HEK293 (cell line): ENCODE data around the gene MSTO1.

Experiments
- CTCF ChIA-PET: fragments of 350-600 bp; formaldehyde crosslinking; extraction: SDS; loops from one replicate; lab custom pipeline; 2021; ENCODE audit warnings: antibody characterized with exemption; lab: Yijun Ruan, JAX
- POLR2A ChIA-PET: fragments of 300-600 bp; formaldehyde crosslinking; extraction: SDS; loops from one replicate; lab custom pipeline; 2020; ENCODE audit warnings: antibody characterized with exemption, inconsistent platforms; lab: Yijun Ruan, JAX
- H3K27ac ChIP-seq: fragments of 200-500 bp; sonication (Bioruptor generic); 2 replicates; pipeline ENCODE4 v1.5.1; 2014; ENCODE audit warnings: low read depth, low read length, control low read depth, inconsistent platforms; ENCODE audit errors: extremely low read depth
- H3K36me3 ChIP-seq, 2 experiments: fragments of 200-500 bp in 1 of 2; sonication (Bioruptor generic) in 1 of 2; 1 replicate in 1 of 2; 2 replicates in 1 of 2; pipeline ENCODE4 v1.5.1; 2014 to 2017; ENCODE audit warnings: inconsistent platforms in 2 of 2, low read length in 2 of 2; ENCODE audit not compliant: control insufficient read depth in 2 of 2, insufficient read depth in 1 of 2
- H3K4me1 ChIP-seq: fragments of 200-500 bp; sonication (Bioruptor generic); 2 replicates; pipeline ENCODE4 v1.5.1; 2014; ENCODE audit warnings: mild to moderate bottlenecking, low read length, inconsistent platforms; ENCODE audit not compliant: control insufficient read depth, insufficient read depth
- H3K4me3 ChIP-seq: 2 replicates; pipeline ENCODE4 v1.5.1; 2011; ENCODE audit warnings: low read depth, mild to moderate bottlenecking, control low read depth, low read length, moderate library complexity
- H3K9me3 ChIP-seq: fragments of 200-500 bp; sonication (Bioruptor generic); 2 replicates; pipeline ENCODE4 v1.5.1; 2014; ENCODE audit warnings: low read depth, low read length, inconsistent platforms; ENCODE audit not compliant: control insufficient read depth, insufficient read depth
- ATF2 ChIP-seq: fragments of 450-650 bp; formaldehyde crosslinking; IDR thresholded peaks from 2 replicates; pipeline ENCODE4 v1.5.1; 2016; ENCODE audit warnings: missing biosample characterization, missing genetic modification characterization, low read depth
- IKZF3 ChIP-seq: fragments of 450-650 bp; IDR thresholded peaks from 2 replicates; pipeline ENCODE4 v1.5.0; 2018; ENCODE audit warnings: missing biosample characterization, mild to moderate bottlenecking, missing genetic modification characterization, moderate library complexity
- KLF8 ChIP-seq: fragments of 450-650 bp; formaldehyde crosslinking; IDR thresholded peaks from 2 replicates; pipeline ENCODE4 v1.5.1; 2016; ENCODE audit warnings: missing biosample characterization, missing genetic modification characterization
- KLF9 ChIP-seq: fragments of 450-650 bp; formaldehyde crosslinking; IDR thresholded peaks from 2 replicates; pipeline ENCODE4 v1.5.1; 2016; ENCODE audit warnings: missing biosample characterization, missing genetic modification characterization, low read depth
- MZF1 ChIP-seq: fragments of 450-650 bp; formaldehyde crosslinking; IDR thresholded peaks from 2 replicates; pipeline ENCODE4 v1.5.1; 2017; ENCODE audit warnings: missing biosample characterization, missing genetic modification characterization, borderline replicate concordance
- SETDB1 ChIP-seq: IDR thresholded peaks from one replicate; pipeline ENCODE4 v1.6.1; 2017; ENCODE audit warnings: mild to moderate bottlenecking, low read length, moderate library complexity, mixed read lengths; ENCODE audit not compliant: insufficient read length
- SP2 ChIP-seq: fragments of 450-650 bp; formaldehyde crosslinking; IDR thresholded peaks from 2 replicates; pipeline ENCODE4 v1.5.1; 2016; ENCODE audit warnings: missing biosample characterization, missing genetic modification characterization
- SP7 ChIP-seq: fragments of 450-650 bp; formaldehyde crosslinking; IDR thresholded peaks from 2 replicates; pipeline ENCODE4 v1.5.1; 2016; ENCODE audit warnings: missing biosample characterization, missing genetic modification characterization
- TRIM28 ChIP-seq: IDR thresholded peaks from 2 replicates; pipeline ENCODE4 v1.6.1; 2011; ENCODE audit warnings: low read length, control low read depth, borderline replicate concordance
- YY1 ChIP-seq: fragments of 450-650 bp; formaldehyde crosslinking; IDR thresholded peaks from 2 replicates; pipeline ENCODE4 v1.5.1; 2018; ENCODE audit warnings: missing biosample characterization, missing genetic modification characterization
- YY2 ChIP-seq: fragments of 450-650 bp; formaldehyde crosslinking; IDR thresholded peaks from 2 replicates; pipeline ENCODE4 v1.5.1; 2016; ENCODE audit warnings: missing biosample characterization, missing genetic modification characterization
- ZNF10 ChIP-seq: fragments of 450-650 bp; formaldehyde crosslinking; IDR thresholded peaks from 2 replicates; pipeline ENCODE4 v1.5.1; 2017; ENCODE audit warnings: missing biosample characterization, missing genetic modification characterization
- ZNF18 ChIP-seq: fragments of 450-650 bp; formaldehyde crosslinking; IDR thresholded peaks from 2 replicates; pipeline ENCODE4 v1.5.1; 2016; ENCODE audit warnings: missing biosample characterization, missing genetic modification characterization
- ZNF211 ChIP-seq: fragments of 450-650 bp; formaldehyde crosslinking; IDR thresholded peaks from 2 replicates; pipeline ENCODE4 v1.5.1; 2016; ENCODE audit warnings: low read depth, missing biosample characterization, missing genetic modification characterization
- ZNF266 ChIP-seq: fragments of 450-650 bp; formaldehyde crosslinking; IDR thresholded peaks from 2 replicates; pipeline ENCODE4 v1.5.1; 2016; ENCODE audit warnings: missing biosample characterization, missing genetic modification characterization, low read depth
- ZNF280D ChIP-seq: fragments of 450-650 bp; formaldehyde crosslinking; IDR thresholded peaks from 2 replicates; pipeline ENCODE4 v1.5.1; 2016; ENCODE audit warnings: missing biosample characterization, missing genetic modification characterization
- ZNF335 ChIP-seq: fragments of 450-650 bp; formaldehyde crosslinking; conservative IDR thresholded peaks from 2 replicates; pipeline ENCODE4 v1.5.1; 2016; ENCODE audit warnings: missing biosample characterization, missing genetic modification characterization
- ZNF394 ChIP-seq: fragments of 450-650 bp; formaldehyde crosslinking; IDR thresholded peaks from 2 replicates; pipeline ENCODE4 v1.5.1; 2016; ENCODE audit warnings: missing biosample characterization, missing genetic modification characterization, mild to moderate bottlenecking, moderate library complexity, borderline replicate concordance
- ZNF544 ChIP-seq: fragments of 450-650 bp; formaldehyde crosslinking; IDR thresholded peaks from 2 replicates; pipeline ENCODE4 v1.5.0; 2017; ENCODE audit warnings: missing biosample characterization, missing genetic modification characterization
- ZNF654 ChIP-seq: fragments of 450-650 bp; formaldehyde crosslinking; IDR thresholded peaks from 2 replicates; pipeline ENCODE4 v1.5.1; 2016; ENCODE audit warnings: low read depth, missing biosample characterization, missing genetic modification characterization
- ZNF747 ChIP-seq: fragments of 450-650 bp; formaldehyde crosslinking; IDR thresholded peaks from 2 replicates; pipeline ENCODE4 v1.5.1; 2016; ENCODE audit warnings: missing biosample characterization, missing genetic modification characterization
- ZXDB ChIP-seq: fragments of 450-650 bp; formaldehyde crosslinking; IDR thresholded peaks from 2 replicates; pipeline ENCODE4 v1.5.1; 2016; ENCODE audit warnings: missing biosample characterization, missing genetic modification characterization
- TF ChIP-seq, protein P1 (sequence below): fragments of 450-650 bp; formaldehyde crosslinking; IDR thresholded peaks from 2 replicates; pipeline ENCODE4 v1.5.1; 2016; ENCODE audit warnings: missing biosample characterization, missing genetic modification characterization

MSTO1 gene

DNA sequence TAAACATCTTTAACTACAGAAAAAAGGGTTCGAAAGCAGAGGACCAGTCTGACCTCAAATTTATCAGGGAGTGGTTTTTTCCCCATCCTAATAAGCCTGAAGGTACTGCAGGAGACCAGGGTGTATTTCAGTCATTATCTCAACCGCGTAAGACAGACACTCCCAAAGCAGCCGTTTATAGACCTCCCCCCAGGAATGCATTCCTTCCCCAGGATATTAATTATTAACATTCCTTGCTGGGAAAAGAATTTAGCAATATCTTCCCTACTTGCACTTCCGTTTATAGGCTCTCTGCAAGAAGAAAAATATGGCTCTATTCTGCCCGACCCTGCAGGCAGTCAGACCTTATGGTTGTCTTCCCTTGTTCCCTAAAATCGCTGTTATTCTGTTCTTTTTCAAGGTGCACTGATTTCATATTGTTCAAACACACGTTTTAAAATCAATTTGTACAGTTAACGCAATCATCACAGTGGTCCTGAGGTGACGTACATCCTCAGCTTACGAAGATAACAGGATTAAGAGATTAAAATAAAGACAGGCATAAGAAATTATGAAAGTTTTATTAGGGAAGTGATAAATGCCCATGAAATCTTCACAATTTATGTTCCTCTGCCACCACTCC is 32.7 kb downstream of the MSTO1 start (continued):
- TF ChIP-seq ZNF544 (tag by site-specific recombination), result 0 out of 2 replicates have a peak, but pooled peaks have one; percentile 20
- TF ChIP-seq, all 188 proteins: peak for 7; not testable (repeated sequence) for 181

DNA sequence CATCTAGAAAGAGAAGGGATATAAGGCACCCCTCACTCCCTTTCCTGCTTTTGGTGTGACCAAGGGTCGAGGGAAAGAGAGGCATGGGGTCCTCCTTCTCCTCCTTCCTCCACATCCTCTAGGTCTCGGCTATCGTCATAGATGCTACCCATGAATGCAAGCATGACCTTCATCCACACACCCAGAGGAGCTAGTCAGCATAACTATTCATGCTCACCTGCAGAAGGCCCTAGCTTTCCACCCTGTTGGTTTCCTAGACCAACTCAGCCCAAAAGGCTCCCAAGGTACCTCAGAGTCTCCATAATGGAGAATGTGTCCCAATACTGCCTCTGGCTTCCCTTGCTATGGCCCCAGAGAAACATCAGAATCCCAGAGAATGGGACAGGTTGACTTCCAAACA is 33.2 kb downstream of the MSTO1 start:
- ChIA-PET CTCF (no interaction called here), POLR2A (no interaction called here)
- Histone ChIP-seq H3K4me3 (no peak overlapping the region), H3K27ac (no peak overlapping the region), H3K4me1 (no peaks in the 10 kb centered on the region), H3K36me3 (no peaks in the 10 kb centered on the region), H3K9me3 (no peaks in the 10 kb centered on the region)
- TF ChIP-seq TRIM28, result peak; percentile 99; the same call in 1 of the 2 replicates
- TF ChIP-seq ZNF654 (tag by site-specific recombination), result no peak
- TF ChIP-seq ZNF280D (tag by site-specific recombination), result peak; percentile 74
- 0 out of 2 replicates have a peak, but pooled peaks have one; percentile 38 for TF ChIP-seq KLF8 (tag by site-specific recombination)
- TF ChIP-seq SETDB1, result peak; percentile 63

- ChIA-PET CTCF (interaction anchor here (0.7 to 1.3 kb wide), 3 partner anchors 84 to 393 kb away, joined by 3 to 6 read pairs (median 3); no protein-coding TSS in a partner anchor), POLR2A (no interaction called here)
- Histone ChIP-seq H3K4me3 (no peak overlapping the region), H3K36me3 (no peaks in the 10 kb centered on the region), H3K9me3 (no peaks in the 10 kb centered on the region), H3K27ac (no peak overlapping the region), H3K4me1 (no peaks in the 10 kb centered on the region)
- no peak for TF ChIP-seq SP2 (tag by site-specific recombination)
- 0 out of 2 replicates have a peak, but pooled peaks have one; percentile 18 for TF ChIP-seq MZF1
Measured at GRCh38 chr1:155645034-155645598, 35.1 kb downstream of the MSTO1 start.

DNA sequence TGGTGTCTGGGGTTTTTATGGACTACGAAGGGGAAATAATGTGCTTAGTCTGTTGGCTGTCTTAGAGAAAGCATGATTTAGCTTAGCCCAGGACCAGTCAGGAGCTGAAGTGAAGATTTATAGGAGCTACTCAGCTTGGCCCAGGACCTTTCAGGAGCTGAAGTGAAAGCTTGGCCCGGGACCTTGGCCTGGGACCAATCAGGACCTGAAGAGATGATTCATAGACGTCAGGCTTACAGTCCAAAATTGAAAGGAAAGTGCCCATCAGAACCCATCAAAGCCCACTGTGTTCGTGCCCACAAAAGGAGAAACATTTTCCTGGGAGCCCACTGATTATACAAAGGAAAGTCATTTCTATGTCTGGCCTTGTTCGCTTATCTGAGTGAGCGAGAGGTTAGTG is 35.6 kb downstream of the MSTO1 start:
- POLR2A ChIA-PET, result no interaction called here
- TF ChIP-seq ZNF394 (tag by site-specific recombination), result no peak
- no peak for TF ChIP-seq ZNF211
- no peak for TF ChIP-seq ZNF747 (tag by site-specific recombination)
- no peak; the same call in 1 of the 2 replicates for TF ChIP-seq ZNF335 (tag by site-specific recombination)
- TF ChIP-seq ZNF18 (tag by site-specific recombination), result no peak
- no peak for TF ChIP-seq ZNF266 (tag by site-specific recombination)
- no peak for TF ChIP-seq YY1 (tag by site-specific recombination)
- TF ChIP-seq KLF9 (tag by site-specific recombination), result no peak
- no peak for TF ChIP-seq SP7 (tag by site-specific recombination)
- no peak for TF ChIP-seq ZXDB (tag by site-specific recombination)
- TF ChIP-seq IKZF3 (tag by site-specific recombination), result no peak
- TF ChIP-seq, protein P1, sequence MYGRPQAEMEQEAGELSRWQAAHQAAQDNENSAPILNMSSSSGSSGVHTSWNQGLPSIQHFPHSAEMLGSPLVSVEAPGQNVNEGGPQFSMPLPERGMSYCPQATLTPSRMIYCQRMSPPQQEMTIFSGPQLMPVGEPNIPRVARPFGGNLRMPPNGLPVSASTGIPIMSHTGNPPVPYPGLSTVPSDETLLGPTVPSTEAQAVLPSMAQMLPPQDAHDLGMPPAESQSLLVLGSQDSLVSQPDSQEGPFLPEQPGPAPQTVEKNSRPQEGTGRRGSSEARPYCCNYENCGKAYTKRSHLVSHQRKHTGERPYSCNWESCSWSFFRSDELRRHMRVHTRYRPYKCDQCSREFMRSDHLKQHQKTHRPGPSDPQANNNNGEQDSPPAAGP (tag by site-specific recombination), result no peak
- no peak for TF ChIP-seq ZNF10 (tag by site-specific recombination)
- no peak for TF ChIP-seq ATF2
- TF ChIP-seq YY2 (tag by site-specific recombination), result no peak

More for the DNA sequence above, 35.6 kb downstream of the MSTO1 start:
- CTCF ChIA-PET, result interaction anchor here (0.6 to 1.3 kb wide), 4 partner anchors 83 to 394 kb away, joined by 3 to 6 read pairs (median 3); no protein-coding TSS in a partner anchor
- H3K27ac ChIP-seq, result no peak overlapping the region
- H3K36me3 ChIP-seq, result no peaks in the 10 kb centered on the region
- no peak overlapping the region for H3K4me3 ChIP-seq
- no peaks in the 10 kb centered on the region for H3K9me3 ChIP-seq
- no peaks in the 10 kb centered on the region for H3K4me1 ChIP-seq
